GM21529 (cell line): ENCODE data around the gene ARPP19.
"Not testable (repeated sequence)": the region's sequence is repeated elsewhere in the genome, so short reads cannot be mapped to it uniquely, and the experiment has no call there.

Experiments used
- ATAC-seq: cut with Tn5 transposase; IDR thresholded peaks from one replicate; pipeline ENCODE4 v1.9.1; 2021; ENCODE audit not compliant: unreplicated experiment

Gene ARPP19

DNA sequence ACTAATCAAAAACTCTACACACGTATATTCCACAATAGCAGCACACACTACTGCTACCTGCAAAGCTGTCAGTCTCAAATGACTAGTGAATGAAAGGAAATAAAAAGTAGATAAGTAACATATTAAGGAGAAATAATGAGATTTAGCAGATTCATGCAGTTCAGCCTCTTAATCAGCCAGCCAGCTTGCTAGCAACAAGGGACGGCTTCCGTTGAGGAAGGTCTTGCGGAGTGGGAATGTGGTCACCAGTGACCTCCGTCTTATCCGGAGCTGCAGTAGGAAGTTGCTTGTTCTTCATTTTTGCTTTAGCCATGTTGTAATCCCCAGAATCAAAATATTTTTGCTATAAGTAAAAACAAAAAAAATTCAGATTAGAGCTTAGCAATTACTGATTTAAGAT lies 17.1 kb downstream of the ARPP19 start:
- no peak for ATAC-seq

DNA sequence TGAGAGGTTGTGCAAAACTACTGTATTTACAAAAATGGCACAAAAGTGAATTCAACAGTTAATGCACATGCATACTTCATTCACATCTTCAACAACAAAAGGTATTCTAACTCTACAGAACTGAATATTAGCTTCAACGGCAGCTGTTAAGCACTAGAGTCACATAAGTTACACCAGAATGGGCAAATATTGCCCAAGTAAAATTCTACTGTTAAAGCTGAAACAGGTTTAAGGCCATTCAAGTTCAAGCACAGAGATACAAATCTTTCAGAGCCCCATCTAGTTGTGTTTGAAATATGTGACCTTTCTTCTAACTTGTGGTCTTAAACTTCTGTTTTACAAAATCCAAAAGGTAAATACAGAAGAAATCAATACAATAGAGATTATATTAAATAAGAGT lies 17.6 kb downstream of the ARPP19 start:
- ATAC-seq, result not testable (repeated sequence)

DNA sequence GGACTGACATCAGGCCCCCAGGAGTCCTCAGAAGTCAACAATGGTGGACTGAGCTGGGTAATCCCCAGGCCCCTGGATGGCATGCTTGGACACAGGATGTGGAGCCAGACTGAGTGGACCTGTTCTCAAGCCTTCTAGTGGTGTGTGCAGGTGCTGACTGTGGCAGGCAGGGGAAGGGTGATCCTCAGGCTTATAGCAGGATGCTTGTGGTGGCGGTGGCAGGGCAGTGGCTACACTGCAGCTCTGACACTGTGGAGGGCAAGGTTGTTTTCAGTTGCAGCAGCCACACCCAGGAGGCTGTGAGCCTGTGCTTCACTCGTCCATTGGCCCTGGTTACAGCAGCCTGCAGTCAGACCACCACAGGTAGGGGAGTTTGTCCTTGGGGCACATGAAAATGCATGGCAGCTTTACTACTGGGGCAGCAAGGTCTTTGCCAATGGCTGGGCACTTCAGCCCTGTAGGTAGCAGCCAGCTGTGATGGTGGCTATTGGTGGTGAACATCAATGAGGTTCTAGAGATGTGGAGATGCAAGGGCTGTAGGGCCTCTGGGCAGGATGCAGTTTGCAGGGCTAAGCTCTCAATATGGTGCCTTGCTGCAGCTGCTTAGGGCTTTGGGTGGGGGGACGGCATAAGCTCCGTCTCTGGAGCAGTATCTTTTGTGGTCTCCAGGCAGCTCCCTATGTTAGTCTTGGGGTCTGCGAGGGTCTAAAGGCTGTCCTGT lies 22.6 kb downstream of the ARPP19 start:
- no peak for ATAC-seq

DNA sequence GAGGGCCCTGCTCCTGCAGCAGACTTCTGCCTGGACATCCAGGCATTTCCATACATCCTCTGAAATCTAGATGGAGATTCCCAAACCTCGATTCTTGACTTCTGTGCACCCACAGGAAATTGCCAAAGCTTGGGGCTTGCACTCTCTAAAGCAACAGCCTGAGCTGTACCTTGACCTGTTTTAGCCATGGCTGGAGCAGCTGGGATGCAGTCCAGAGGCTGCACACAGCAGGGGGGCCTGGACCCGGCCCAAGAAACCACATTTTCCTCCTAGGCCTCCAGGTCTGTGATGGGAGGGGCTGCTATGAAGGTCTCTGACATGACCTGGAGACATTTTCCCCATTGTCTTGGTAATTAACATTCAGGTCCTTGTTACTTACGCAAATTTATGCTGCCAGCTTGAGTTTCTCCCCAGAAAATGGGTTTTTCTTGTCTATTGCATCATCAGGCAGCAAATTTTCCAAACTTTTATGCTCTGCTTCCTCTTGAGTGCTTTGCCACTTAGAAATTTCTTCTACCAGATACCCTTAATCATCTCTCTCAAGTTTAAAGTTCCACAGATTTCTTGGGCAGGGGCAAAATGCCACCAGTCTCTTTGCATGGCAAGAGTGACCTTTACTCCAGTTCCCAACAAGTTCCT lies 28.3 kb downstream of the ARPP19 start:
- ATAC-seq, result no peak

DNA sequence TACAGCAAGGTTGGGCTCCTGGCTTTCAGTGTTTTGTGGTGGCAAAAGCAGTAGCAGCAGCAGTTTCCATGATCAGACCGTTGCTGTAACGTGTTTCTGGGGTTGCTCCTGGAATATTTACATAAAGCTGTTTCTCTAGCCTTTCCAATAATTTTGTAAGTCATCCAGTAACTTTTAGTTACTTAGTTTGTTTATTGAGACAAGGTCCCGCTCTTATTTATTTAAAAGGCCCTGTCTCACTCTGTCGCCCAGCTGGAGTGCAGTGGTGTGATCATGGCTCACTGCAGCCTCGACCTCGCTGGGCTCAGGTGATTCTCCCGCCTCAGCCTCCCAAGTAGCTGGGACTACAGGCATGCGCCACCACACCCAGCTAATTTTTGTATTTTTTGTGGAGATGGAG lies 31.4 kb downstream of the ARPP19 start:
- ATAC-seq, result no peak

DNA sequence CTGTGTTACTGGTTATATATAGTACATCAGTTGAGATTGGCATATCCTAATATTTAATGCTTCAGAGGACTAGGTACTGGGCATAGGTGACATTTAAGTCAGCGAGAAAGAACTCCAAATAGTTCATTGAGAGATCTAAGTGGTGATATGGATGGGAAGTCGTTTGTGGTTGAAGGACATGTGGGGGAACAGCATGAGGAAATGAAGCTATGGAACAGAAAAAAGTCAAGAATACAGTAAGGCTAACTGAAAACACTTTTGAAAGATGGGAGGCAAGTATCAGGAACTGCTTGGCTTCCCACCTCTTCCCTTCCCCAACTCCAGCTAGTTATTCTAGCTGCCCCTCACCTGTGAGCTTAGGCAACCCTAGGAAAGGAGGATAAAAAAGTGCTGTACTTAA lies 36.4 kb downstream of the ARPP19 start:
- ATAC-seq, result no peak

DNA sequence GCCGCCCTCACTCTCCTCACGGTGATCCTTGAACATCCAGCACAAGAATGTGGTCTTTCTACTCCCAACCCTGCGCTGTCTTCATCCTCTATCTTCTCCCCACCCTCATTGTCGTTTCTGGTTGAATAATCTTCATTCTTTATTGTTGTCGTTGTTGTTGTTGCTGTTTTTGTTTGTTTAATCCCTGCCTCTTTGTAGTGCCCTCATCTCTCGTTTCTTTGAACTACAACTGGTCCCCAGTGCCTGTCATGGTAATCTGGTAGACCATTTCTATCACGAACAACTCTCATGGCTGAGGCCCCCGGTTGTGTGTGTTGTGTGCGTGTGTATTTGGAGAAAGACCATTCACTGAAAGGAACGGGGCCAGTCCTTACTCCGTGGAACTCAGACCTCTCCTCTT lies 38.9 kb downstream of the ARPP19 start:
- ATAC-seq, result no peak

DNA sequence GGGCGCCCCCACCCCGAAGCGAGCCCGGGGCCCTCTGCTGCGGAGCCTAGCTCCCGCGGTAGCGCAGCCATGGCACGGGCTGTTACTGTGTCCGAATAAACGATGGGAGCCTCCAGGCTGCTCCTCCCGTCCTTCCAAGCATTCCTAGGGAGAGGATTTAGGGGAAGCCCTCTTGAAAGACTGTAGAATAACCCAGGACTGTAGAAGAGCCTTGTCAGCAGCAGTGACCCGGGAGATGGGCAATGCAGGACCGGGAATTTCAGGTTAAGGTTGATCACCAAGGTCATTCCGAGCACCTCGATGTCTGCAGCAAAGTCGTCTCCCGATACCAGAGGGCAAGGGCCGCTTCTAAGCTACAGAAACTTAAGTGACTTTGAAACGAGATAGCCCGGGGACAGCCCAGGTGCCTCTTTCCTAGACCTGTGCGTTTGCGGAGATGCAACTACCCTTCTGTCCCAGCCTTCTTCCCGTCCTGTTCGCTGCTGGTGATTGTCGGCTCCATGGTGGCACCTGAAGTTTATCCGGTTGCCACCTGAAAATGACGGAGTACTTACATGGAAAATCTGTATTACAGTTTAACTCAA lies 39.4 kb downstream of the ARPP19 start:
- peak; percentile 2 for ATAC-seq

DNA sequence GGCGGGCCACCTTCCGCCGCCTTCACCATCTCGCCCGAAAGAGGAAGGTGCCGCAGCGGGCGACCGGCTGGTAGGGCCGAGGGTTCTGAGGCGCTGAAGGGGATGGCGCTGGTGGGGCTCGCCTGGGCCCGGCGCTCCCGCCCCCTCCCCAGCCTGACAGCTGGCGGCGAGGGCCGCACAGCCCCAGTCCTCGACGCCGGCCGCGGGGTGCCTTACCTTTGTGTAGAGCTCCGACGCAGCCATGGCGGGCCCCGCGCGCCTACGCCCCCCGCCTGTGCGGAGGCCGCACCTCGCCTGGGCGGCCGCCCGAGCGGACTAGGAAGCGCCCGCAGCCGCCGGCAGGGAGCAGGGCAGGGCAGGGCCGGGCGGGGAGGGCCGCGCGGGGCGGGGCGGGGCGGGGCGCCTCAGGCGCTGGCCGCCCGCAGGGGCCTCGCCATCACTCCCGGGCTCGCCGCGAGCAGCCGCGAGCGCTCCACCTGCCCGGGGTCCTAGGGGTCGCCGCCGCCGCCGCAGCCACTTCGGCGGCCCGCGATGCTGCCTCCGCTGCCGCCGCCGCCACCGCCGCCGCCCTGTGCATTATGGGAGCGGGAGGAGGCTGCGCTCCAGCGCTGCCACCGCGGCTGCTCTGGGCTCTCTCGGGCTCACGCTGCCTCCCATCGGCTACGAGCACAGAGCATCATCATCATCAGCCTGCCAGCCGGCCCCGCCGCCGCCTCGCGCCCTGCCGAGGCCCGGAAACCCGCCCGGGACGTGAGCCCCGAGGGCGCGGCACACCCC lies 40.1 kb downstream of the ARPP19 start, which contains the start of gene MYO5A:
Gene MYO5A, minus strand, starts transcription at position 317 of the 777 bp plus-strand sequence. Its CDS starts 74 bp downstream, at position 243.
- peak; percentile 83 for ATAC-seq

DNA sequence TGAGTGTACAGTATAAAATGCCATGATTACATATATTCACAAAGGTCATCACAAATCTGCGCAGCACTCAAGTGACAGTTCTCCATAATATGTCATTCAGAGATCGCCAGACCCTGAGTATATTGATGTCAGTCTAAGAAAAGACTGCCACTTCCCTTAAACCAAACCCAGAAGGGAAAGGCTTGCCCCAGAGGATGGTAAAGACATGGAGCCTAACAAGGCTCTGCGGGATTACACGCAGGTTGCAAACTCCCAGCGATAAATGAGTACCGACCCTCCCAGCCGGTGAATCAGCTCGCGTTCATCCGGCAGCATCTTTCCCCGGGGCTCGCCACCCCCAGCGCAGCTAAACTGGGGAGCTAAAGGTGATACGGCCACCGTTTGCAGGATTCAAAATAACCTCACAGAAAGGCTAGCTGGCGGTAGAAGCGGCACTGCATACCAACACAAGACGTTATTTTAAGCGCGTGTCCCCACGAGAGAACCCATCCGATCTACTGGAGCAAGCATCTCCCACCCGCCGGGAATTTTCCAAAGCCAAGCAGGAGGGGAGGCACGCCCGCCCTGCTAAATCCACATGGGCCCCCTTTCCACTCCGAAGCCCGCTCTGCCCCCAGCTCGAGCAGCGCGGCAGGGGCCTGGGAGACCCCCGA lies 40.8 kb downstream of the ARPP19 start:
- peak; percentile 7 for ATAC-seq

DNA sequence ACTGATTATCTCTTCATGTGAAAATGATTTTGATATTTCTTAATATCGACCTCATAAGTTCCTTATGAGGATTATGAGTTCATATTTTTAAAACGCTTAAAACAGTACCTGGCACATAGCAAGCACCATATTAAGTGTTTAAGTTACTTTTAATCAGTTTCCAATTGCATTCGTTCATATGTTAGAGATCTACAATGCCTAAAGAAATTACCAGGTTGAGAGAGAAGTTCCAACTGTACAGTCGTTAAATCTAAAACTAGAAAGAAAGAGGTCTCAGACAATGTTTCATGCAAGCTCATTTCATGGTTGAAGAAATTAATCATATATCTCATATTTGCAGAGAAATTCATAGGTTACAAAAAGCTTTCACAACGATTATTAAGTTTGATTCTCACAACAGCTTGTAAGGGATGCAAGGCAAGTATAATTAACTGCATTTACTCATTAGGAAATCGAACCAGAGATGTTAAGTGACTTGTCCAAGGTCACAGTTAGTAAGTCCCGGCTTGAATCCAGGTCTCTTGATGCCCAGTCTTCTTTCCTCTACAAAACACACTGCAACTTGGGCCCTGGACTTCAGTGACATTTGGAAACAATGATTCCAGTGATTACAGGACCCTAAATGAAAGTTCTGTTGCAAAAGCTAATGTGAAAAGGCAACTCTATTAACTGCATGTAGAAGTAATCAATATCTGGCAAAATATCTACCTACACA lies 41.5 kb downstream of the ARPP19 start:
- ATAC-seq, result no peak

DNA sequence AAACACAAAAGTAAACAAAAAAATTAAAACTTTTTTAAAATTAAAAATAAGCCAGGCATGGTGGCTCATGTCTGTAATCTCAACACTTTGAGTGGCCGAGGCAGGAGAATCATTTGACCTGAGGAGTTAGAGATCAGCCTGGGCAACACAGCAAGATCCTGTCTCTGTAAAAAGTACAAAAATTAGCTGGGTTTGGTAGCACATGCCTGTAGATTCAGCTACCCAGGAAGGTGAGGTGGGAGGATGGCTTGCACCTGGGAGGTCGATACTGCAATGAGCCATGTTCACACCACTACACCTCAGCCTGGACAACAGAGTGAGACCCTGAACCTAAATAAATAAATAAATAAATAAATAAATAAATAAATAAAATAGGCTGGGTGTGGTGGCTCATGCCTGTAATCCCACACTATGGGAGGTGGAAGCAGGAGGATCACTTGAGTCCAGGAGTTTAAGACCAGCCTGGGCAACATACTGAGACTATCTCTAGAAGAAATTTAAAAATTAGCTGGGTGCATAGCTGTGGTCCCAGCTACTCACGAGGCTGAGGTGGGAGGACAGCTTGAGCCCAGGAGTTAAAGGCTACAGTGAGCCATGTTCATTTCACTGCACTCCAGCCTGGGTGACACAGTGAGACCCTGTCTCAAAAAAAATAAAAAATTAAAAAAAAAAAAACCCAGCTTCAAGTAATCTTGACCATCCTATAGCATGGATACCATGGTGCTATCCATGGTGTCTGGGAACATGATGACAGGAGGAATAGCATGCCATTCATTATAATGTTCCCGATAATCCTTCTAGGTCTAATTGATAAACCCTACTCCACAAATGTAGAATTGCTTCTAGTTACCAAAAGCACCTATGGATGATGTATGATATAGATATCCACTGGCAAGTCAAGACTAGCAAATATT lies 44.4 kb downstream of the ARPP19 start:
- no peak for ATAC-seq

DNA sequence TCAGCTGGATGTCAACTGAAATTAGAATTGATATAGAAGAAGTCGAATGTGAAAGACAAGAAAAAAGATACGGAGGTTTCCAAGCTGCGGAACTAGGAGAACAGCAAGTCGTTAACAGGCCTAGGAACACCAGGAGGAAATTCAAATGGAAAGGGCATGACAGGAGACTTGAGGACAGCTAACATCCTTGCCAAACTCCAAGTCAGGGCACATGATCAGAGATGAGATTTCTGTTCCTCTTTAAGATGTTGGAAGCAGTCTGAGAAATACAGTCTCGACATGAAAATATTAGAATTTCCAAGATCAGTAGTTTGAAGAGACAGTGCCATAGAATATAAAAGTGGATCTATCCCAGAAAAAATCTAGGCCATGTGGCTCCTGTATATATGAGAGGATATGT lies 45.2 kb downstream of the ARPP19 start:
- ATAC-seq, result no peak

DNA sequence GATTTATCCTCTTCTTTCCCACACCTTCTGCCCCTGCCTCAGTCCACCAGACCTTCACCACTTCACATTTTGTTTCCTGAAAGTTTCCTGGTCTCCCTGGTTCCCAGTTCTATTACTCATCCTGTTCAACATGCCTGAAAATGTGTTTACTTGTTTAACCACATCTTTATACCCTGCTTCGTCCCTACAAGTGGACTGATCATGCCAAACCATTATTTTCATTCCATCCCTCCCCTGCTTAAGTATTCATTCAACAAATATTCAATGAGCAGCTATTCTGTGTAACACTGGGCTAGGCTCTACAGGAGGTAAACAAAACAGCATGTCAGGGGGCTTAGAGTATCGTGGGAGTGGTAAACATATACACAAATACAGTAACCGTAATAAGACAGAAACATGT lies 45.6 kb downstream of the ARPP19 start:
- no peak for ATAC-seq

DNA sequence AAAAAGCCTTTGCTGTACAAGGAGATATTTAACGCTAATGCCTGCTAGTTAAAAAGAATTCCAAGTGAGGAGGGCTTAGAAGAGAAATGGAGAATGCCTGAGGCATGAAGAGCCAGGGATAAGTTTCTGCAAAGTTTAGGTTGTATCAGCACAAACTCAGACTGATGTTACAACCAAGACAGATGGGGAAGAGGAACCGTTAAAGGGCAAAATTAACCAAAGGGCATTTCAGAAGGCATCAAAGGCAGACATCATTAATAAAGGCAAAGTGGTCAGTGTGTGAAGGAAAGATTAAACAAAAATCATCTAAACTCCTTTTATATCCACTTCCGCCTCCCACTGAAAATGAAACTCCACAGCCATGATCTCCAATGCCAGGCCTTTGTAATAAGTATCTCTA lies 47.1 kb downstream of the ARPP19 start:
- ATAC-seq, result no peak

DNA sequence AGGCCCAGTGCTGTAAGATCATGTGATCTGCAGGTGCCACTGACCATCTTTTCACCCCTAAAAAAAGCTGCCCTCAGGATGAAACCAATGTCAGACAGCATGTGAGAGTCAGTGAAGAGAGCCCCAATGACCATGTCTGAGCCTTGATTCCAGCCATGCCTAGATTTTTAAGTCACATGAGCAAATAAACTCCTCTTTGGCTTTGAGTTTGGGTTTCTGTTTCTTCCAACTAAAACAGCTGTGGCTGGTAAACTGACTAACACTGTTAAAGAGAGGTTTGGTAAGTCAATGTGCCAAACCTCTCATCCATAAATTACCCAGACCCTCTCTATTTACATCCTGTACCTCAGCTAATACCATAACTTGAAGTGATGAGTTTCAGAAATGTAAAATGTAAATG lies 48.4 kb downstream of the ARPP19 start:
- ATAC-seq, result no peak

DNA sequence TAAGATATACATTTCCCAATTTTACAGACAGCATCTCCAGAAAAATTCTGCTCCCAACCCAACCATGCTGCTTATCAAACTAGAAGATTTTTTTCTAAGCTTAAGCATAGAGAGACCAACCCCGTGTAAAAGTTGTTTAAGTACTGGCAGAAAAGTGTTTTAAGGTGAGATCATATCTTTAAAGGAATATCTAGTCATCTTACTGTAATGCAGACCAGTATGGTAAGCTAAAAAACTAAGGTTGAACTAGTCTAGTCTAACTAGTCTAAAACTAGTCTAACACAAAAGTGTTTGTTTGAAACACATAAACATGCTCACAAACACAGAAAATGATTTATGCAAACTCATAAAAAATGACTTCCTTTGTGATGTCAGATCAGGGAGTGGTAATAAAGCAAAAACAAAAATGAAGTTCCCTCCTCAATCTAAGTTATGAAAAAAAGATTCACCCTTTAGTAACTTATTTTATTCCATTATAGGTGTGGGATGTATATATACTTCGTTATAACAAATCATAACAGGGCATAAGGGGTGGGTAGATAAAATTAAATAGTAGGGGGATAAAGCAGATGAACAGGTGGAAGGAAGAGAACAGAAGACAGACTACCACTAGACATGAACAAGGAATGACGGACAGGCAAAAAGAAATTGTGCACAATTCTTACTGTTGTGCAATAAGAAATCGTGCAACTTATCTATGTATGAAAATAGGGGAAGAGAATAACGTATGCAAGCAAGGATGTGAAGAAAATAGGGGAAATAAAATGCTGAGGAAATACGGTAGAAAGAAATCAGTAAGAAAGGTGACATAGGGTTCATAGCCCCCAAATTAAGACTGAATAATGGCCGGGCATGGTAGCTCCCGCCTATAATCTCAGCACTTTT lies 50.1 kb downstream of the ARPP19 start:
- ATAC-seq, result no peak

DNA sequence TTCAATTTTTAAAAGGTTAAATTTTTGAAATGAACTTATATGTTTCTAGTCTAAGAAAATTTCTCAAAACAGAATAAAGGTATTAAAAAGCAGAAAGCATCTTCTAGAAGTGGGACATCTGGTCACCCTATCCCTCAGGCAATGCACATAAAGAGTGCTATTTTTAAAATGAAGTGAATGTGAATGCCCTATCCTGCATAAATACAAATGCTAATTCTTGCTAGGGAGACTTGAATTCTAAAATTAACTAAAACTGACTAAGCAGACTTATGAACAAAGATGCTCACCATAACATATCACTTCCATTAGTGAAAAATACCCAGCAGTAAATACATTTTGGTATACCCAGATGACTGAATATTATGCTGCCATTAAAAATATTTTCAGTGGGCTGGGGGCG lies 51.8 kb downstream of the ARPP19 start:
- no peak for ATAC-seq
